Hematopoietic multipotent progenitor cell treated with erythropoietin and hydrocortisone succinate and interleukin-3 and kit ligand, for 6 days (in vitro differentiated cells): ENCODE results near the gene ATP6V1A.

Experiments
- DNase-seq: peaks from one replicate; pipeline ENCODE4 v3.0.0-alpha.2; 2015

Gene ATP6V1A

DNA sequence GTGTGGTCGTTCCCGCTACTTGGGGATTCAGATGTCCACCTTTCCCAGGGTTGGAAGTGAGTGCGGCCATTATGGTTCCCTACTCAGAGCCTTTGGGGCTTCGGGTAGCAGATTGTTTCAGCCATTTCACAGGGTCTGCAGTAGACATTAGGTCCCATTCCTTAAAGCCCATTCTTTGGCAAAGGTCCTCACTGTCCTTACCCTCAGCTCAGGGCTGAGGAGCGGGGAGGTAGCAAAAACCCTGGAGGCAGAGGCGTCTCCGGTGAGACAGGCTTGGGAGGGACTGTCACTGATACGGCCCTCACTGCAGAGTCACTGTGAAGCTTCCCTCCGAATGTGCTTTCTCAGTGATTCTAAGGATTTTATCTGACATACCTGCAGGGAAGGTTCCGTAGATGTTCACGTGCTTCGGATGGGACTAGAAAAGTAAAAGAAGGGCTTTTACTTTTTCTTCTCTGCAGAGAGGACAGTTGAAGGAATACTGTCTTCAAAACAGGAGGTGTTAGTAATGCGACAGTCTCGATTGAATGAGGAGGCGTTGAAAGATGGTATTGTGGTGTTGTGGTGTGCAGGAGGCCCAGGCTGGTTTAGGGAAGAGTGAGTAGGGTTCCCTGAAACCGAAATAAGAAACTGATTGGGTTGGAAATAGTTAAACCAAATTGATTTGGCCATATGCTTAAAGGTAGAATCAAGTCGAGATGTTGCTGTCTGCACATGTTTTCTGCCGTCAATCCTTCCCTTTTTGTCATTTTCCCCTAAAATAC lies 630 bp downstream of the ATP6V1A start:
- DNase-seq = peak; percentile 61

DNA sequence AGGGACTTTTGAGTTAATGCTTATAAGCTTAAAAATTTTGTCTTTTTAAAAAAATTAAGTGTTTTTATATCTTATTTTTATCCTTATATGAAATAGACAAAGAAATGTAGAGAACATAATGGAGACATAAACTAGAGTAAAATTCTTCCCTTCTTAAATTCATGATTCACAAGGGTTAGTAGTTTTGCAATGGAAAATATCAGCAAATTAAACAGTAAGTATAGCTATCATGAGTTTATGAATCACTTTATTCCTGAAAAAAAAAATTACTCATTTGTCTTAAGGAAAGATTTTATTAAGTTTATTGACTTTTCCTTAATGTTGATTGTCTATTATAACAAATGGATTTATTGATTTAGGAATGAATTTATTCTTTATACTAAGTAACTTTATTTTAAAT lies 4.3 kb downstream of the ATP6V1A start:
- DNase-seq = no peak

DNA sequence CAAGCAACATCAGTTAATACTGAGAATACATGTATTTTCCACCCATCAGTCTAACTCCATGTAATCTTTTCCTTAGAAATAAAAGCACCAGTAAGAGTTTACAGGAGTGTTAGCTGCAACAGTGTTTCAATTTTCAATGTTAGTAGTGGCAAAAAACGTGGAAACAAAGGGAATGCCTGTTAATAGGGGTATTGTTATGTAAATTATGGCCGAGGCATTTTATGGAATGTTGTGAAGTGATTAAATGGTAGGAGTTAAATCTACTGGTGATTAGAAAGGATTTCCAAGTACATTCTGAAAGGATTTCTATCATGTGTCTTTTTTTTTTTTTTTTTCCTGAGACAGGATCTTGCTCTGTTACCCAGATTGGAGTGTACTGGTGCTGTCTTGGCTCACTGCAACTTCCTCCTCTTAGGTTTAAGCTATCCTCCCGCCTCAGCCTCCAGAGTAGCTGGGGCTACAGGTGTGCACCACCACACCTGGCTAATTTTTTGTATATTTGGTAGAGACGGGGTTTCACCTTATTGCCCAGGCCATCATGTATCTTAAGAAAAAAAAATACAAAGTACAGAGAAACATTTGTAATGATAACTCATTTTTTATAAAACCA lies 6.6 kb downstream of the ATP6V1A start:
- DNase-seq = no peak

- peak; percentile 42 for DNase-seq
Observed at GRCh38 chr3:113754494-113755159, 7.8 kb downstream of the ATP6V1A start.

DNA sequence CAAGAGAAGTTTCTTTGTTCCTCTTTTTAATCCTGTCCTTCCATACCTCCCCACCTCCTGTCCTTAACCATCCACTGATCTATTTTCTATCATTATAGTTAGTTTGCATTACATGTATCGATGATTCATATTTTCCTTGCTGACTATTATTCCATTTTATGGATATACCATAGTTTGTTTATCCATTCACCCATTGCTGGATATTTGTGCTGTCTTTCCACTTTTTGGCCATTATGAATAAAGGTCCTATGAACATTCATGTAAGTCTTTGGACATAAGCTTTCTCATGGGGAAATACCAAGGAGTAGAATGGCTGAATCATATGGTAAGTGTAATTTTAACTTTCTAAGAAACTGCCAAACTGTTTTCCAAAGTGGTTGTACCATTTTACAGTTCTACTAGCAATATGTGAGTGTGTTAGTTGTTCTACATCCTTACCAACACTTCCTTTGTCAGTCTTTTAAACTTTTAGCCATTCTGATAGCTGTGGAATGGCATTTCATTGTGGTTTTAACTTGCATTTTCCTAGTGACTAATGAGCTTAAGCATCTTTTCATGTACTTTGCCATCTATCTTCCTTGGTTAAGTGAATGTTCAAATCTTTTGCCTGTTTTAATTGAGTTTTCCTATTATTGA lies 11.7 kb downstream of the ATP6V1A start:
- no peak for DNase-seq

DNA sequence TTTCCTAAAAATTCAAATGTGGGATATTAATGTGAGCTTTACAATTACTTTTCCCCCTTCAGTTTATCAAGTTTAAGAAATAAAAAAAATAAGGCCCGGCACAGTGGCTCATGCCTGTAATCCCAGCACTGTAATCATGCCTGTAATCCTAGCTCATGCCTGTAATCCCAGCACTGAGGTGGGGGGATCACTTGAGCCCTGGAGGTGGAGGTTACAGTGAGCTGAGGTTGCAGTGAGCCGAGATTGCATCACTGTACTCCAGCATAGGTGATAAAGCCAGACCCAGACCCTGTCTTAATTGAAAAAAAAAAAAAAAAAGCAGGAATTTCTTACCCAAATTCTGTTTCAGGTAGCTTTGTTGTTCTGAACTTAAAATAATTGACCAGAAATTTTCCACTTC lies 17.9 kb downstream of the ATP6V1A start:
- no peak for DNase-seq

DNA sequence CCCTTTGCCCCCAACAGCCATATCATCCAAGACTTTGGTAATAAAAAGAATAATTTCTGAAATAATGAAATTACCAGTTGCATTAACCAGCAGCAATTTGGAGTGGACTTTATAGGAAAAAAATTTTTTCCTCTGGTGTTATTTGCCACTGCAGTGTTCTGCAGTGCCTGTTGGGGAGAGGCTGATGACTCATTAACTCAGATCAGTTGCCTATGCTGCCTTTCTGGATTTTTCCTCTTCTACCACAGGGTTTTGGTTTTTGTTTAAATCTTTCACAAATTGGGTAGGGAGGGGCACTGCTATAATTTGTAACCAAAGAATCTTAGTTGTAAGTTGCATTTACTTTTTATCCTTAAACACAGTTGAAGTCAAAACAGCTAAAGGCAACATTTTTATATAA lies 22.7 kb downstream of the ATP6V1A start:
- DNase-seq = peak; percentile 32

DNA sequence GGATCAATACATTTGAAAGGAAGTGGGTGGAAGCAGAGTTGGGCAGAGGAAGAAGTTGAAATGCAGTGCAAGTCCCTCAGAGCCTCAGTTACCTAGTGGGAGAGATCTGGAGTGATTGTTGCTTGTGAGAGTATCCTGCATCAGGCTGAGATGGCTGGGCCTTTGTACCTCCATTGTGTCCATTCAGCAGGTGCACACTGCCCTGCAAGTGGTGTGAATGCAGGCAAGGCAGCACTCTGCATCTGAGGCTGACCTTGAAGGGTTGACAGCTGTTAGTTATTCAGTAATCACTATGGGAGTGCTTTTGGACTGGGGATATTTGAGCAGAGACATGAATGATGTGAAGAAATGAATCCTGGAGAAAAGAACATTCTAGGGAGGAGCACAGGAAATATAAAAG lies 25.2 kb downstream of the ATP6V1A start:
- DNase-seq = no peak

GRCh38 chr3:113773381-113773780 lies 26.5 kb downstream of the ATP6V1A start:
- no peak for DNase-seq

DNA sequence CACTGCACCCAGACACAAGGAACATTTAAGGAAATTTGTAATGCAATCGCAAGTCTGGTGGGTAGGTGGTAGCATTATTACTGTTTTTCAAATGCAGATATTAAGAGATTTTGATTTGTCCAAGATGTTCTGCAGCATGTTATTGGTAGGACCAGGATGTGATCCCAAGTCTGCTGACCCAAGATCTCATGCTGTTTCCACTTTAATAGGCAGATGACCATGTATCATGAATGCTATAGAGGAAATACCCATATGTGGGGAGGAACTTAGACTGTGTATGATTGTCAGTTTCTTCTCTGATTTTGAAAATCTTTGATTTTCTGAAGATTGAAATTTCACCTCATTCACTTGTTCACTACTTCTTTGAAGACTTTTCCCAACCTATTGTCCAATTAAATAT lies 28.7 kb downstream of the ATP6V1A start:
- DNase-seq = no peak

DNA sequence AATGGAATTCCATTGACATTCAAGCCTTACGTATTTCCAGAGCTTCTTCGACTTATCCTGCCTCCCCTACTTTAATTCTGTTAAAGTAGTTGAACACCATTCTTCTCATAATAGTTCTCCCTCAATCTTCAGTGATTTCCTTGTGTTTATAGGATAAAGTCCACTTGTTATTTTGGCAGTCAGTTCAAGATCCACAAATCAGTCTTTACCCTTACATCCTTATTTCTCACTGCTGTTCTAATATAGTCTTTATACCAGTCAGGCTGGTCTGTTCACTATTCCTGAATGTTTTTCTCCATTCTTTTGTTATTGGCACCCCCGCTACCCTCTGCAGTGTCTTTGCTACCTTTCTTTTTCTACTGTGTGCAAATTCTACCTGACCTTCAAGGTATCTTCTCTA lies 29.7 kb downstream of the ATP6V1A start:
- DNase-seq = no peak

GRCh38 chr3:113783463-113783862 lies 36.6 kb downstream of the ATP6V1A start:
- DNase-seq = peak; percentile 52

GRCh38 chr3:113783980-113784379 lies 37.1 kb downstream of the ATP6V1A start:
- DNase-seq = peak; percentile 35

DNA sequence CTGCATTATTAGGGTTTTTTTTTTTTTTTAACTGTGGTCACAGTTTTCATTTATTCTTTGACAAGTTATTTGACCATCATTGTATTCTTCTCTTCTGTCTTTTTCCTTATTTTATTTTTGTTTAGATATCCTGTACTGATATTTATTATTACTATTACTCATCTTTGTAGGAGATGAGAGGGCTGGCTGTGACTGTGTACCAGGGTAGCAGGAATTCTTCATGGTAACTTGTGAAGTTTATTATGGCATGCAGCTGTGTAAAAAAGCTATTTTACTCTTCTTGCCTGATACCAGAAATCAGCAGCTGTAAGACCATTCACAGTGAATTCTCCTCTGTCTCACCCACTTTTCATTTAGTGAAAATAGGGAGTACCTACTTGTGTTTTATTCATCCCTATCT lies 44.5 kb downstream of the ATP6V1A start:
- no peak for DNase-seq

- DNase-seq = peak; percentile 25
Observed at GRCh38 chr3:113794526-113794925, 47.7 kb downstream of the ATP6V1A start.

- DNase-seq = no peak
Observed at GRCh38 chr3:113795693-113796092, 48.9 kb downstream of the ATP6V1A start.

GRCh38 chr3:113802795-113803455 lies 56.1 kb downstream of the ATP6V1A start:
- no peak for DNase-seq

GRCh38 chr3:113804661-113805060 lies 57.8 kb downstream of the ATP6V1A start:
- no peak for DNase-seq

- DNase-seq = no peak
Observed at GRCh38 chr3:113805249-113805648, 58.4 kb downstream of the ATP6V1A start.

DNA sequence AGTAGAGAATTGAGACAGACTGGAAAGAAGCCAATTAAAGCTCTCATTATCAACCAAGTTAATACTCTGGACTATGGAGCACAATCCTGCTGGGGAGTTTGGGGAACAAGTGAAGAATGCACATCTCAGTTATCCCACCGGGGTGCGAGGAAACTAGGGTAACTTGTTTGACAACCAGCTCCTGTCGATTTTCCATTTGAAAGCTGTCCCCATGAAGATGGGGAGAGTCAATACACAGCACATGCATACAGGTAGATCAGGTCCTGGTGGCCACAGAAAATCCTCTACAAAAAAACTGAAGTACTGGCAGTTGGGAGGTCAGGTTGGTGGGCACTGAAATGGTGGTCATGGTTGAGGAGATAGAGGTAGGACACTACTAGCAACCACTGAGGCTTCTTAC lies 66.0 kb downstream of the ATP6V1A start:
- DNase-seq = no peak

DNA sequence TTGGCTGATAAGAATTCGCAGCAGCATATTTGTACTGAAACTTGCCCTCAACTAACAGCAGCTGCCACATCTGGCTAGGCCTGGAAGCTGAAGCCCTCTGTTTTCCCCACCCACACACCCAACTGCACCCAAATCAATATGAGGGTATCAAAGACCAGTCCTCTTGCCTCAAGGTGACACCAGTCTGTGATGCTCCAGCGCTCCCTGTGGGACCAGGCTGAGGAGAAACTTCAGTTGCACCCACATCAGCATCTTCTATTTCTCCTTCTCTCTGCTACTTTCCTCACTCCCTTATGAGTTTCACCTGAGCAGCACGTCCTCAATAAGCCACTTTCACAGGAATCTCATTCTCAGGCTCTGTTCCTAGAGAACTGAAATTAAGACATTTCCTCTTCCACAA lies 73.0 kb downstream of the ATP6V1A start:
- DNase-seq = no peak

DNA sequence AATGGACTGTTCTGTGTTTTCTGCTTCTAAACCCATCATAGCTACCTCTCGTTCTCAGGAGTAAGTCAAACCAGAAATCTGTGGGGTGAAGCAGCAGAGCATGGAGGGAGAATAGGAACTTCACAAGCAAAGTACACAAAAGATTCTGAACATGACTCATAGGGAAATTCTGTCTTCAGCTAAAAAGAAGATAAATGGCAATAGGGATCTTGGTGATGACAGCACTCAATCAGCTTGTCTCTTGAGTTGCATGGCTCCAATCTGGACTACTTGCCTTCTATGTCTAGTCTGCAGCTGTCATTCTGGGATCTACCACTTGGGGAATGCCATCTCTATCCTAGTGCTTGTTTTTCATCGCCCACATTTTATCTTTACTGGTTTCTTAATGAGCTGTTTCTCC lies 78.3 kb downstream of the ATP6V1A start:
- DNase-seq = peak; percentile 24

GRCh38 chr3:113828600-113828999 lies 81.8 kb downstream of the ATP6V1A start:
- DNase-seq = no peak
